Measurements from ENCODE around the gene MAPT. TPM values are rescaled to one million over a fixed set of nuclear protein-coding genes. Genes with fewer than 3 reads are reported as not detected.
A peak's percentile ranks its signal among the peaks of the same experiment; 100 is the strongest.

MAPT gene
- total RNA-seq, 1 experiment from 2014 or later = 0.18 TPM

DNA sequence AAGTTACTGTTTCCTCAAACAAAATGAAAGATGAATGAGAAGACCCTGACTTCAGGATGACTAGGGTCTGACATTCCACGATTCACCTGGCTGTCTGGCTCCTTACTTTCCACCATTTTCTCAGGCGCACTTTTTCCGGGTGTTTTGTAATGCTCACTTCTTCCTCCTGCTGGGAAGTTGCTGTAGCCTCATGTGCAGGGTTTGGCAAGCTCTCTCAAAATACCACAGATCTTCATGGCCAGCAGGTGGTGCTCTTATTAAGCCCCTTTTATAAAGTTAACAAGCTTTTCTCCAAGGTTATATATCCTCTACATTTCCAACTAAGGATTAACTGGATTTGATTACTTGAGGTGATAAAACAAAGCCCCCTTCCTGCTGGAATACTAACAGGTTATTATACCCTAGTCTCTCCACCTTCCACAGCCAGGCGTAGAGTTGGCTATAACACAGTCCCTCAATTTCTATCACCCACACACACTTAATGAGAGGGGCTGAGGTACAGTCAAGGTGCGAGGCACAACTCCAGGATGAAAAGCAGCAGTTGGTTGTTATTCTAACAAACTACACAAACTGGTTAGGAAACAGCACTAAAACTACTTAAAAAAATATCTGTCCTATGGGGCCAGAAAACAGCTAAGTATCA, 150.1 kb downstream of the MAPT start:
- DNase-seq (ENCODE audit: low read depth) = peak; percentile 84

DNA sequence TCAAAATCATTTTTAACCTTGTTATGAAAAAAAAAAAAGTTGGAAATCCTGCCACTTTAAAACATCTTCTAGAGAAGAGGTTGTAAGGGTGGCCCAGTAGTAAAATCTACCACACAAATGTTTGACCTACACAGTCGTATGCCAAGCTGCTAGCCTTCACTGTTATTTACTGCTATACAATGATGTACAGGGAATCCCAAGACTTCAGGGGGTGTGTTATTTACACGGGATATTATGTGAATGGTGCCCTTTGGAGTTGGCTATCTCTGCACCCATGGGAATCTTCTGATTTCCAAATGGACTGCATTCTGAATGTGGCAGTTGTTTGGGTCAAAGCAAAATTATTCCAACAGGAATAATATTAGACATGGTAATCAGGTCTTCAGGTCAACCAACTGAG, 150.6 kb downstream of the MAPT start:
- no peak for DNase-seq (ENCODE audit: low read depth)

- DNase-seq (ENCODE audit: low read depth) = peak; percentile 20
Observed at GRCh38 chr17:46045639-46046038, 151.3 kb downstream of the MAPT start.

GRCh38 chr17:46046957-46047356, 152.6 kb downstream of the MAPT start:
- DNase-seq (ENCODE audit: low read depth) = no peak

DNA sequence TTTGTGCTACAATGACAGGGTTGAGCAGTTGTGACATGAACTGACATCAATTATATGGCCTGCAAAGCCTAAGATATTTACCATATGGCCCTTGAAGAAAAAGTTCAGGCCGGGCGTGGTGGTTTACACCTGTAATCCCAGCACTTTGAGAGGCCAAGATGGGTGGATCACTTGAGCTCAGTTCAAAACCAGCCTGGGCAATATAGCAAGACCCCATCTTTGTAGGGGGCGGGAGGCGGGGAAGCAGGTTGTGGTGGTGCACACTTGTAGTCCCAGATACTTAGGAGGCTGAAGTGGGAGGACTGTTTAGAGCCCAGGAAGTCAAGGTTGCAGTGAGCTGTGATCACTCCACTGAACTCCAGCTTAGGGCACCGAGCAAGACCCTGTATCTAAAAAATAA, 153.0 kb downstream of the MAPT start:
- no peak for DNase-seq (ENCODE audit: low read depth)

- DNase-seq (ENCODE audit: low read depth) = no peak
Observed at GRCh38 chr17:46047856-46048255, 153.5 kb downstream of the MAPT start.

DNA sequence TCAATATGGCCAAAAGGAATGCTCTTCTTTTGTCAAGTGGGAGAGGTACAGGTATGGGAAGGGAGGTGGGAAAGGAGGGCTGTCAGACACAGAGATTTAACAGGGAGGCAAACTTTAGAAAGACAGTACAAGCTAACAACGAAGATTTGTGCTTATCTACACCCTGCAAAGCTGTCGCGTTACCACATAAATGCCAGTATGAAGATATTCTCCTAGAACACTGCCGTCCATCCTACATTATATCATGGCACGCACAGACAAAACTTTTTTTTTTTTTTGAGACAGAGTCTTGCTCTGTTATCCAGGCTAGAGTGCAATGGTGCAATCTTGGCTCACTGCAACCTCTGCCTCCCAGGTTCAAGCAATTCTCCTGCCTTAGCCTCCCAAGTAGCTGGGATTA, 155.3 kb downstream of the MAPT start:
- no peak for DNase-seq (ENCODE audit: low read depth)

GRCh38 chr17:46053911-46054534, 159.7 kb downstream of the MAPT start:
- DNase-seq (ENCODE audit: low read depth) = peak; percentile 57

DNA sequence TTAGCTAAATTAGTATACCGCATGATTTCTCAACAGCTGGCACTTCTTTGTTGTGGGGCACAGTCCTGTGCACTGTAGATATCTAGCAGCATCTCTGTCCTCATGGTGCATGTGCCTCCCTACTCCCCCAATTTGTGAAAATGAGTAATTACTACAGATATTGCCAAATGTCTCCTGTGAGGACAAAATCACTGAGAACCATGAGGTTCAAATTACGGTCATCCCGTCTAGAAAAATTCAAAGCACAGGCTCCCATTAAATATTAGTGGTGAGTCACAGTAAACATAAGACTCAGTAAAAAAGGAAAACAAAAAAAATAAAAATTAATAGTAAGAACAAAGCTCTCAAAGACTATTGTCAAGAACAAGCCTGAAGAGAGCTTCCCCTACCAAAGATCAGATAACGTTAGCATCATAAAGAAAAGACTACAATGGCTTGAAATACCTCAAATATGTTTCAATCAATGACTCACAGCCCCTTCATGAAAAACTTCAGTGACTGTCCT, 162.5 kb downstream of the MAPT start:
- peak; percentile 20 for DNase-seq (ENCODE audit: low read depth)

GRCh38 chr17:46057366-46057765, 163.0 kb downstream of the MAPT start:
- DNase-seq (ENCODE audit: low read depth) = no peak

DNA sequence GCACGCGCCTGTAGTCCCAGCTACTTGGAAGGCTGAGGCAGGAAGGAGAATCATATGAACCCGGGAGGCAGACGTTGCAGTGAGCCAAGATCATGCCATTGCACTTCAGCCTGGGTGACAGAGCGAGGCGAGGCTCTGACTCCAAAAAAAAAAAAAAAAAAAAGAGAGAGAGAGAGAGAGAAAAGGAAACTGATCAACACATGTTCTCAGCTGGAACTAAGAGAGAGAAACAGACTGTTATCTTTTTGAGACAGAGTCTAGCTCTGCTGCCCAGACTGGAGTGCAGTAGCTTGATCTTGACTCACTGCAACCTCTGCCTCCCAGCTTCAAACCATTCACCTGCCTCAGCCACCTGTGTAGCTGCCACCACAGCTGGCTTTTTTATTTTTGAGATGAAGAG, 165.1 kb downstream of the MAPT start:
- no peak for DNase-seq (ENCODE audit: low read depth)

DNA sequence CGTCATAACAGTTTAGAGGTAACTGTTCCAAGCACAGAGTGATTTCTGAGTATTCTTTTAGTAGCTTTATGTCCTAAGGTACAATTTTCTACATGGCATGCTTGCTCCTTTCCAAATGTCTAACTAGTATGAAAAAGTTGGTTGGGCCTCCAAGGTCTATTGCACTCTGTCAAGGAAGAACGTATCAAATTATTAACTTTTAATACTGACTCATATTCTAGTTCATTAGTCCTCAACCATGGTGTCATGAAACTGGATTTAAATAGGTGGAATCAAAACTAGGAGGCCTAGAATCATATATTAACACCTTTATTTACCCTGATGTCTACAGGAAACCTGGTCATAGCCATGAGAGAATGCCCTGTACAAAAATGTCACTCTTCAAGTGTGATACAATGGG, 166.1 kb downstream of the MAPT start:
- no peak for DNase-seq (ENCODE audit: low read depth)

DNA sequence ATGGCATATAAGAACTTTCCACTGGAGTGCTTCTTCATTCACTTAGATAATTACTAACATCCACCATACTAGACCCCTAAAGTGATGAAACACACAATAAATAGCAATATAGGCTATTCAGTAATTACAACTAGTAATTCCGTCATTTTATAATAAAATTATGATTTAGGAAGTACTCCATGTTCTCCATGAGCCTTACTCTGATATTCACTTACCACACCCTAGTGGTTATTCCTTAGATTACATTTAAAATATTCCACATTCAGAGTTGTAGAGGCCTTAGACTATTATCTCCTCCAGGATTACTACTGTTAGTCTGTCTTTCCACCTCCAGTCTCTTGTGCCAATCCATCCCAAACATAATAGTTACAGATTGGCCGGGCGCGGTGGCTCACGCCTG, 167.1 kb downstream of the MAPT start:
- peak; percentile 10 for DNase-seq (ENCODE audit: low read depth)

GRCh38 chr17:46063241-46063640, 168.9 kb downstream of the MAPT start:
- DNase-seq (ENCODE audit: low read depth) = peak; percentile 63

- no peak for DNase-seq (ENCODE audit: low read depth)
Observed at GRCh38 chr17:46064460-46064859, 170.1 kb downstream of the MAPT start.

GRCh38 chr17:46071796-46072195, 177.4 kb downstream of the MAPT start:
- no peak for DNase-seq (ENCODE audit: low read depth)

- peak; percentile 50 for DNase-seq (ENCODE audit: low read depth)
Observed at GRCh38 chr17:46072998-46073397, 178.6 kb downstream of the MAPT start.

GRCh38 chr17:46074540-46074939, 180.2 kb downstream of the MAPT start:
- DNase-seq (ENCODE audit: low read depth) = no peak

Small RNA genes within 50 kb of the gene (small RNA-seq; reads per million reads assigned to genes)
- not detected for gene RF00017

Other genes with a start within 250 kb of the MAPT start
- gene CRHR1, start 110.2 kb upstream of the MAPT start, total RNA-seq (2014; rRNA removed; shearing (Covaris generic)) = not detected in 2 replicates
- gene SPPL2C, start 49.7 kb upstream of the MAPT start, total RNA-seq (2014; rRNA removed; shearing (Covaris generic)) = not detected in 2 replicates
- not detected in 2 replicates for gene STH, start 104.7 kb downstream of the MAPT start, total RNA-seq (2014; rRNA removed; shearing (Covaris generic))

All from HT1080 (cell line).